ENCODE measurements around the gene PTPN12.
"Not testable (repeated sequence)": the region's sequence is repeated elsewhere in the genome, so short reads cannot be mapped to it uniquely, and the experiment has no call there.

PTPN12 gene

GRCh38 chr7:77575187-77575586, 38.1 kb downstream of the PTPN12 start:
- no peak overlapping the region for H3K4me3 ChIP-seq (ENCODE audit: low read depth, low read length)

- H3K4me3 ChIP-seq (ENCODE audit: low read depth, low read length), result no peak overlapping the region
Measured at GRCh38 chr7:77576856-77577255, 39.8 kb downstream of the PTPN12 start.

- no peak overlapping the region for H3K4me3 ChIP-seq (ENCODE audit: low read depth, low read length)
Measured at GRCh38 chr7:77579797-77580196, 42.7 kb downstream of the PTPN12 start.

- H3K4me3 ChIP-seq (ENCODE audit: low read depth, low read length), result no peak overlapping the region
Measured at GRCh38 chr7:77580762-77581350, 43.8 kb downstream of the PTPN12 start.

GRCh38 chr7:77587272-77587671, 50.2 kb downstream of the PTPN12 start:
- H3K4me3 ChIP-seq (ENCODE audit: low read depth, low read length), result no peak overlapping the region

- H3K4me3 ChIP-seq (ENCODE audit: low read depth, low read length), result no peak overlapping the region
Measured at GRCh38 chr7:77600952-77601351, 63.9 kb downstream of the PTPN12 start.

GRCh38 chr7:77606562-77606961, 69.5 kb downstream of the PTPN12 start:
- no peak overlapping the region for H3K4me3 ChIP-seq (ENCODE audit: low read depth, low read length)

- H3K4me3 ChIP-seq (ENCODE audit: low read depth, low read length), result no peak overlapping the region
Measured at GRCh38 chr7:77619314-77619713, 82.2 kb downstream of the PTPN12 start.

GRCh38 chr7:77626586-77627308, 89.7 kb downstream of the PTPN12 start:
- no peak overlapping the region for H3K4me3 ChIP-seq (ENCODE audit: low read depth, low read length)

- no peak overlapping the region for H3K4me3 ChIP-seq (ENCODE audit: low read depth, low read length)
Measured at GRCh38 chr7:77627309-77627676, 90.2 kb downstream of the PTPN12 start.

- H3K4me3 ChIP-seq (ENCODE audit: low read depth, low read length), result no peak overlapping the region
Measured at GRCh38 chr7:77629797-77630196, 92.7 kb downstream of the PTPN12 start.

- H3K4me3 ChIP-seq (ENCODE audit: low read depth, low read length), result no peak overlapping the region
Measured at GRCh38 chr7:77631820-77632219, 94.7 kb downstream of the PTPN12 start.

- no peak overlapping the region for H3K4me3 ChIP-seq (ENCODE audit: low read depth, low read length)
Measured at GRCh38 chr7:77644774-77645173, 107.7 kb downstream of the PTPN12 start.

GRCh38 chr7:77648742-77649338, 111.7 kb downstream of the PTPN12 start:
- no peak overlapping the region for H3K4me3 ChIP-seq (ENCODE audit: low read depth, low read length)

- H3K4me3 ChIP-seq (ENCODE audit: low read depth, low read length), result no peak overlapping the region
Measured at GRCh38 chr7:77649716-77650349, 112.7 kb downstream of the PTPN12 start.

- no peak overlapping the region for H3K4me3 ChIP-seq (ENCODE audit: low read depth, low read length)
Measured at GRCh38 chr7:77651575-77652162, 114.6 kb downstream of the PTPN12 start.

GRCh38 chr7:77652826-77653225, 115.7 kb downstream of the PTPN12 start:
- H3K4me3 ChIP-seq (ENCODE audit: low read depth, low read length), result not testable (repeated sequence)

- H3K4me3 ChIP-seq (ENCODE audit: low read depth, low read length), result no peak overlapping the region
Measured at GRCh38 chr7:77653572-77653971, 116.5 kb downstream of the PTPN12 start.

GRCh38 chr7:77655356-77655755, 118.3 kb downstream of the PTPN12 start:
- H3K4me3 ChIP-seq (ENCODE audit: low read depth, low read length), result no peak overlapping the region

- no peak overlapping the region for H3K4me3 ChIP-seq (ENCODE audit: low read depth, low read length)
Measured at GRCh38 chr7:77655836-77656455, 118.9 kb downstream of the PTPN12 start.

All from iPS-11a (cell line).